Activated T-helper 17 cell treated with anti-CD3 and anti-CD28 coated beads, Interleukin-2, amount 50 U/mL, for 72 hours (primary cell): ENCODE data around the gene TAB2. TPM values are rescaled to one million over a fixed set of nuclear protein-coding genes. Genes with fewer than 3 reads are reported as not detected.

Experiments
- ATAC-seq: fragments of 150-1000 bp; cut with Tn5 transposase; replicated peaks from 2 replicates; pipeline ENCODE4 v1.10.0; 2021; ENCODE audit warnings: mild to moderate bottlenecking, moderate library complexity
- H3K27ac Mint-ChIP-seq: one replicate; pipeline ENCODE4 v1.8.0; 2022; ENCODE audit warnings: mixed read lengths
- H3K27me3 Mint-ChIP-seq: one replicate; pipeline ENCODE4 v1.8.0; 2022; ENCODE audit warnings: mixed read lengths
- H3K36me3 Mint-ChIP-seq: one replicate; pipeline ENCODE4 v1.8.0; 2022; ENCODE audit warnings: low read depth, mild to moderate bottlenecking, mixed read lengths
- H3K4me1 Mint-ChIP-seq: one replicate; pipeline ENCODE4 v1.8.0; 2022; ENCODE audit warnings: mixed read lengths
- H3K4me3 Mint-ChIP-seq: one replicate; pipeline ENCODE4 v1.8.0; 2022; ENCODE audit warnings: mild to moderate bottlenecking, mixed read lengths
- H3K9me3 Mint-ChIP-seq: one replicate; pipeline ENCODE4 v1.8.0; 2022; ENCODE audit warnings: mixed read lengths
- total RNA-seq, 2 donors: library from RNA; stranded (reverse); gene quantifications; one replicate each; pipeline ENCODE4 v1.2.3, GENCODE V29; 2022

The TAB2 gene
- total RNA-seq, 2 donors from 2014 or later: 164 to 185 TPM

- Mint-ChIP-seq H3K27ac (peak overlapping the region; percentile 48), H3K4me1 (peaks cover 35% of the 10 kb centered on the region), H3K9me3 (peaks cover 18% of the 10 kb centered on the region), H3K4me3 (no peak overlapping the region), H3K36me3 (peaks cover 100% of the 10 kb centered on the region), H3K27me3 (no peaks in the 10 kb centered on the region)
- no peak for ATAC-seq
Observed at GRCh38 chr6:149384464-149384863, 67.0 kb downstream of the TAB2 start.

GRCh38 chr6:149385998-149386646 lies 68.6 kb downstream of the TAB2 start:
- ATAC-seq: peak; percentile 75
- H3K4me1 Mint-ChIP-seq: peaks cover 41% of the 10 kb centered on the region
- H3K36me3 Mint-ChIP-seq: peaks cover 100% of the 10 kb centered on the region
- H3K27me3 Mint-ChIP-seq: no peaks in the 10 kb centered on the region
- peaks cover 18% of the 10 kb centered on the region for H3K9me3 Mint-ChIP-seq
- peak overlapping the region; percentile 34 for H3K4me3 Mint-ChIP-seq
- H3K27ac Mint-ChIP-seq: peak overlapping the region; percentile 58

- ATAC-seq: no peak
- Mint-ChIP-seq H3K9me3 (peaks cover 14% of the 10 kb centered on the region), H3K4me1 (peaks cover 51% of the 10 kb centered on the region), H3K27ac (no peak overlapping the region), H3K36me3 (peaks cover 100% of the 10 kb centered on the region), H3K4me3 (no peak overlapping the region), H3K27me3 (no peaks in the 10 kb centered on the region)
Observed at GRCh38 chr6:149387779-149388512, 70.4 kb downstream of the TAB2 start.

GRCh38 chr6:149389509-149390297 lies 72.2 kb downstream of the TAB2 start:
- Mint-ChIP-seq H3K27me3 (no peaks in the 10 kb centered on the region), H3K36me3 (peaks cover 100% of the 10 kb centered on the region), H3K27ac (no peak overlapping the region), H3K4me1 (peaks cover 61% of the 10 kb centered on the region), H3K9me3 (peaks cover 14% of the 10 kb centered on the region), H3K4me3 (peak overlapping the region; percentile 12)
- ATAC-seq: peak; percentile 58

GRCh38 chr6:149392093-149392492 lies 74.6 kb downstream of the TAB2 start:
- peaks cover under 1% of the 10 kb centered on the region for H3K9me3 Mint-ChIP-seq
- ATAC-seq: no peak
- H3K4me3 Mint-ChIP-seq: peak overlapping the region; percentile 74
- no peaks in the 10 kb centered on the region for H3K27me3 Mint-ChIP-seq
- peaks cover 100% of the 10 kb centered on the region for H3K36me3 Mint-ChIP-seq
- peaks cover 55% of the 10 kb centered on the region for H3K4me1 Mint-ChIP-seq
- H3K27ac Mint-ChIP-seq: peak overlapping the region; percentile 79

GRCh38 chr6:149392535-149392934 lies 75.0 kb downstream of the TAB2 start:
- no peak for ATAC-seq
- no peaks in the 10 kb centered on the region for H3K9me3 Mint-ChIP-seq
- H3K36me3 Mint-ChIP-seq: peaks cover 100% of the 10 kb centered on the region
- H3K4me1 Mint-ChIP-seq: peaks cover 54% of the 10 kb centered on the region
- H3K27me3 Mint-ChIP-seq: no peaks in the 10 kb centered on the region
- peak overlapping the region; percentile 79 for H3K27ac Mint-ChIP-seq
- peak overlapping the region; percentile 74 for H3K4me3 Mint-ChIP-seq

- Mint-ChIP-seq H3K9me3 (no peaks in the 10 kb centered on the region), H3K27ac (peak overlapping the region; percentile 79), H3K4me1 (peaks cover 51% of the 10 kb centered on the region), H3K36me3 (peaks cover 100% of the 10 kb centered on the region), H3K4me3 (peak overlapping the region; percentile 74), H3K27me3 (no peaks in the 10 kb centered on the region)
- ATAC-seq: peak; percentile 73
Observed at GRCh38 chr6:149393002-149393679, 75.6 kb downstream of the TAB2 start.

GRCh38 chr6:149395185-149395584 lies 77.7 kb downstream of the TAB2 start:
- no peak for ATAC-seq
- no peaks in the 10 kb centered on the region for H3K9me3 Mint-ChIP-seq
- peaks cover 50% of the 10 kb centered on the region for H3K4me1 Mint-ChIP-seq
- H3K36me3 Mint-ChIP-seq: peaks cover 99% of the 10 kb centered on the region
- peak overlapping the region; percentile 45 for H3K27ac Mint-ChIP-seq
- no peaks in the 10 kb centered on the region for H3K27me3 Mint-ChIP-seq
- H3K4me3 Mint-ChIP-seq: no peak overlapping the region

- Mint-ChIP-seq H3K36me3 (peaks cover 99% of the 10 kb centered on the region), H3K4me3 (no peak overlapping the region), H3K27ac (peak overlapping the region; percentile 4), H3K9me3 (no peaks in the 10 kb centered on the region), H3K27me3 (no peaks in the 10 kb centered on the region), H3K4me1 (peaks cover 39% of the 10 kb centered on the region)
- ATAC-seq: no peak
Observed at GRCh38 chr6:149397384-149397783, 79.9 kb downstream of the TAB2 start.

- Mint-ChIP-seq H3K27ac (no peak within 1 kb of the TSS), H3K4me1 (peaks cover 29% of the 10 kb centered on the region), H3K36me3 (peaks cover 99% of the 10 kb centered on the region), H3K9me3 (no peaks in the 10 kb centered on the region), H3K27me3 (no peaks in the 10 kb centered on the region), H3K4me3 (no peak within 1 kb of the TSS)
- ATAC-seq: no peak
Observed at GRCh38 chr6:149400050-149400449, 82.5 kb downstream of the TAB2 start, which contains the start of gene SUMO4. SUMO4 (plus strand) TSS chr6:149400262; CDS start chr6:149400392, 130 bp downstream.

GRCh38 chr6:149403534-149403933 lies 86.0 kb downstream of the TAB2 start:
- H3K9me3 Mint-ChIP-seq: no peaks in the 10 kb centered on the region
- ATAC-seq: peak; percentile 71
- H3K4me1 Mint-ChIP-seq: peaks cover 20% of the 10 kb centered on the region
- H3K4me3 Mint-ChIP-seq: no peak overlapping the region
- peaks cover 99% of the 10 kb centered on the region for H3K36me3 Mint-ChIP-seq
- H3K27me3 Mint-ChIP-seq: no peaks in the 10 kb centered on the region
- peak overlapping the region; percentile 58 for H3K27ac Mint-ChIP-seq

- no peaks in the 10 kb centered on the region for H3K27me3 Mint-ChIP-seq
- H3K4me3 Mint-ChIP-seq: peak overlapping the region; percentile 3
- no peaks in the 10 kb centered on the region for H3K9me3 Mint-ChIP-seq
- H3K27ac Mint-ChIP-seq: peak overlapping the region; percentile 60
- ATAC-seq: peak; percentile 29
- H3K36me3 Mint-ChIP-seq: peaks cover 100% of the 10 kb centered on the region
- H3K4me1 Mint-ChIP-seq: peaks cover 20% of the 10 kb centered on the region
Observed at GRCh38 chr6:149405823-149406765, 88.6 kb downstream of the TAB2 start.

GRCh38 chr6:149409617-149410016 lies 92.1 kb downstream of the TAB2 start:
- Mint-ChIP-seq H3K27me3 (no peaks in the 10 kb centered on the region), H3K27ac (no peak overlapping the region), H3K4me1 (peaks cover 6% of the 10 kb centered on the region), H3K36me3 (peaks cover 99% of the 10 kb centered on the region), H3K9me3 (no peaks in the 10 kb centered on the region), H3K4me3 (no peak overlapping the region)
- no peak for ATAC-seq
